ENCODE measurements around the gene EPAS1. TPM values are rescaled to one million over a fixed set of nuclear protein-coding genes. Genes with fewer than 3 reads are reported as not detected.

The EPAS1 gene
- total RNA-seq, 1 donor from 2014 or later, result 0.15 TPM

- H3K9me3 Mint-ChIP-seq, result no peaks in the 10 kb centered on the region
- Histone ChIP-seq H3K9ac (no peak overlapping the region), H3K4me3 (no peak overlapping the region), H4K20me1 (ENCODE audit: low read depth) (no peaks in the 10 kb centered on the region), H3K4me2 (no peak overlapping the region), H3K79me2 (ENCODE audit: low read depth) (no peaks in the 10 kb centered on the region), H3K9me3 (ENCODE audit: low read depth) (no peaks in the 10 kb centered on the region), H2AFZ (replicated peaks) (no peak overlapping the region), H3K27me3 (no peaks in the 10 kb centered on the region), H3K36me3 (no peaks in the 10 kb centered on the region), H3K27ac (no peak overlapping the region), H3F3A (ENCODE audit: low read depth) (no peaks in the 10 kb centered on the region), H3K4me1 (no peaks in the 10 kb centered on the region)
- peaks cover 2% of the 10 kb centered on the region for H3K4me1 Mint-ChIP-seq
- TF ChIP-seq EZH2 (IDR thresholded peaks at IDR 0.05), result no peak
- no peak for TF ChIP-seq CTCF (IDR thresholded peaks at IDR 0.05)
- TF ChIP-seq EZH2phosphoT487 (IDR thresholded peaks at IDR 0.05), result no peak
- no peaks in the 10 kb centered on the region for H3K27me3 Mint-ChIP-seq (ENCODE audit: insufficient read depth, low read depth)
- H3K4me3 Mint-ChIP-seq, result no peak overlapping the region
- no peak for DNase-seq (ENCODE audit: low spot score)
- no peak overlapping the region for H3K27ac Mint-ChIP-seq
- H3K36me3 Mint-ChIP-seq, result no peaks in the 10 kb centered on the region
These were observed 39.2 kb upstream of the EPAS1 start for GRCh38 chr2:46257980-46258379.

GRCh38 chr2:46258937-46259776, 38.0 kb upstream of the EPAS1 start:
- TF ChIP-seq CTCF (IDR thresholded peaks at IDR 0.05), result no peak
- H3K27ac ChIP-seq, result no peak overlapping the region
- no peaks in the 10 kb centered on the region for H3K79me2 ChIP-seq (ENCODE audit: low read depth)
- no peaks in the 10 kb centered on the region for H3K9me3 ChIP-seq (ENCODE audit: low read depth)
- H3K4me1 ChIP-seq, result no peaks in the 10 kb centered on the region
- no peak overlapping the region for H3K4me2 ChIP-seq
- Mint-ChIP-seq H3K27ac (no peak overlapping the region), H3K36me3 (no peaks in the 10 kb centered on the region), H3K9me3 (no peaks in the 10 kb centered on the region), H3K27me3 (ENCODE audit: insufficient read depth, low read depth) (peaks cover 5% of the 10 kb centered on the region), H3K4me3 (no peak overlapping the region), H3K4me1 (no peaks in the 10 kb centered on the region)
- H3F3A ChIP-seq (ENCODE audit: low read depth), result no peaks in the 10 kb centered on the region
- H3K4me3 ChIP-seq, result no peak overlapping the region
- H3K27me3 ChIP-seq, result no peaks in the 10 kb centered on the region
- H3K36me3 ChIP-seq, result no peaks in the 10 kb centered on the region
- no peaks in the 10 kb centered on the region for H4K20me1 ChIP-seq (ENCODE audit: low read depth)
- no peak overlapping the region for H2AFZ ChIP-seq (replicated peaks)
- no peak overlapping the region for H3K9ac ChIP-seq
- no peak for DNase-seq (ENCODE audit: low spot score)

GRCh38 chr2:46259777-46260168, 37.4 kb upstream of the EPAS1 start:
- H3K9ac ChIP-seq, result no peak overlapping the region
- no peaks in the 10 kb centered on the region for H3K9me3 ChIP-seq (ENCODE audit: low read depth)
- H3K4me2 ChIP-seq, result no peak overlapping the region
- Mint-ChIP-seq H3K4me1 (no peaks in the 10 kb centered on the region), H3K27me3 (ENCODE audit: insufficient read depth, low read depth) (peaks cover 5% of the 10 kb centered on the region), H3K27ac (no peak overlapping the region), H3K36me3 (no peaks in the 10 kb centered on the region), H3K9me3 (no peaks in the 10 kb centered on the region), H3K4me3 (no peak overlapping the region)
- H4K20me1 ChIP-seq (ENCODE audit: low read depth), result no peaks in the 10 kb centered on the region
- DNase-seq (ENCODE audit: low spot score), result no peak
- no peaks in the 10 kb centered on the region for H3K36me3 ChIP-seq
- TF ChIP-seq EZH2phosphoT487 (IDR thresholded peaks at IDR 0.05), result no peak
- no peak for TF ChIP-seq EZH2 (IDR thresholded peaks at IDR 0.05)
- TF ChIP-seq CTCF (IDR thresholded peaks at IDR 0.05), result no peak
- no peaks in the 10 kb centered on the region for H3F3A ChIP-seq (ENCODE audit: low read depth)
- no peaks in the 10 kb centered on the region for H3K27me3 ChIP-seq
- H3K4me3 ChIP-seq, result no peak overlapping the region
- no peaks in the 10 kb centered on the region for H3K79me2 ChIP-seq (ENCODE audit: low read depth)
- no peaks in the 10 kb centered on the region for H3K4me1 ChIP-seq
- no peak overlapping the region for H2AFZ ChIP-seq (replicated peaks)
- no peak overlapping the region for H3K27ac ChIP-seq
